A549 treated with GW870086 at 1 μM for 4 hours (cell line): ENCODE measurements around the gene CT47B1. TPM values are rescaled to one million over a fixed set of nuclear protein-coding genes. Genes with fewer than 3 reads are reported as not detected.

Source experiments
- total RNA-seq: library from RNA; stranded (reverse); fragments of 200-300 nt; extraction: Qiagen RNA extraction; gene quantifications from 5 replicates; pipeline ENCODE4 v1.2.3, GENCODE V29; 2022; ENCODE audit warnings: low read depth

CT47B1 gene
- total RNA-seq: not detected in 5 replicates

DNA sequence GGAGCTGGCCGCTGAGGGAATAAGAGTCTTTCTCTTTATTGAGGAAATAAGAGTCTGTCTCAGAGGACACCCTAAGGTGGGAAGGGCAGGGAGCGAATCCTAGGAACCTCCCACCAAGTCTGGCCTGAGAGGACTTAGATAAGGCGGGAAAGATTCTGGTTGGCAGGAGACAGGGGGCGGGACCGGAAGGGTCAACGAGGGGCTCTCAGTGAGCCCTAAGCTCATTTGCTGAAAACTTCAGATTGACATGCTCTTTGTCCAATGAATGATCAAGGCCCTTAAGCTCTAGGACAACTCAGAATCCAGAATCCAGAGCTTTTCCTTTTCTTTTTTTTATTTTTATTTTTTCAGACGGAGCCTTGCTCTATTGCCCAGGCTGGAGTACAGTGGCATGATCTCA lies at the start of gene CT47B1:
Gene CT47B1 (minus strand): TSS at position 101 of the 400 bp plus-strand sequence. CDS start 196 bp downstream, outside the sequence.

Other genes with a start within 250 kb of the CT47B1 start
- 27.4 to 38.8 TPM (median 31.2 TPM) in 5 replicates for gene C1GALT1C1, start 245.8 kb downstream of the CT47B1 start, total RNA-seq
- gene CT47A11, start 61.3 kb upstream of the CT47B1 start, total RNA-seq: not detected in 5 replicates
- gene CT47A10, start 66.2 kb upstream of the CT47B1 start, total RNA-seq: not detected in 5 replicates
- not detected in 5 replicates for gene CT47A9, start 71.0 kb upstream of the CT47B1 start, total RNA-seq
- not detected in 5 replicates for gene CT47A8, start 75.9 kb upstream of the CT47B1 start, total RNA-seq
- not detected in 5 replicates for gene CT47A7, start 80.7 kb upstream of the CT47B1 start, total RNA-seq
- gene CT47A6, start 85.6 kb upstream of the CT47B1 start, total RNA-seq: not detected in 5 replicates
- not detected in 5 replicates for gene CT47A5, start 90.5 kb upstream of the CT47B1 start, total RNA-seq
- gene CT47A4, start 95.3 kb upstream of the CT47B1 start, total RNA-seq: not detected in 5 replicates
- not detected in 5 replicates for gene CT47A3, start 100.2 kb upstream of the CT47B1 start, total RNA-seq
- not detected in 5 replicates for gene CT47A2, start 105.1 kb upstream of the CT47B1 start, total RNA-seq
- gene CT47A1, start 109.9 kb upstream of the CT47B1 start, total RNA-seq: not detected in 5 replicates
- gene GLUD2, start 171.7 kb upstream of the CT47B1 start, total RNA-seq: 1.8 to 2.6 TPM (median 2.5 TPM) in 5 replicates